ENCODE results near the gene PTPRK.

Gene PTPRK

DNA sequence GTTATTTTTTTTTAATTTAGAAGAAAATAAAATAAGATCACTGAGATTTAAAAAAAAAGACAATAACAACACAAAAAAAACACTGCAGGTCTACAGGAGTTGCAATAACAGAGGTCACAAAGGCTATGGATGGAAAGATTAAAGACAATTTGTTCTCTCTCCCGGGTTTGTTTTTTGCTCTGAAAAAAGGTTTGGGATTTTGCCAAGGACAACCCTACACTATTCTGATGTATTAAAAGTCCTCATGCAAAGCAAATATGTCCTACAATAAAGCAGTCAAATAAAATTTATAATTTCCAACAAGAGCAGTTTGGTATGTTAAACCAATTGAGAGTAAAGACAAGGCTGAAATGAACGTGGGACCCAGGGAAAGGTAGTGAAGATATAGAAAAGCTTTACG lies 55.6 kb downstream of the PTPRK start:
- POLR2A ChIA-PET: no interaction called here
- DNase-seq (ENCODE audit: extremely low spot score): no peak
- CTCF ChIA-PET: no interaction called here
- no peak for TF ChIP-seq CTCF (IDR thresholded peaks at IDR 0.05; ENCODE audit: control extremely low read depth, extremely low read depth, low read depth, missing control alignments)

- CTCF ChIA-PET: no interaction called here
- no peak for DNase-seq (ENCODE audit: extremely low spot score)
- POLR2A ChIA-PET: no interaction called here
- no peak for TF ChIP-seq CTCF (IDR thresholded peaks at IDR 0.05; ENCODE audit: control extremely low read depth, extremely low read depth, low read depth, missing control alignments)
These were observed 56.5 kb downstream of the PTPRK start for GRCh38 chr6:128463942-128464341.

DNA sequence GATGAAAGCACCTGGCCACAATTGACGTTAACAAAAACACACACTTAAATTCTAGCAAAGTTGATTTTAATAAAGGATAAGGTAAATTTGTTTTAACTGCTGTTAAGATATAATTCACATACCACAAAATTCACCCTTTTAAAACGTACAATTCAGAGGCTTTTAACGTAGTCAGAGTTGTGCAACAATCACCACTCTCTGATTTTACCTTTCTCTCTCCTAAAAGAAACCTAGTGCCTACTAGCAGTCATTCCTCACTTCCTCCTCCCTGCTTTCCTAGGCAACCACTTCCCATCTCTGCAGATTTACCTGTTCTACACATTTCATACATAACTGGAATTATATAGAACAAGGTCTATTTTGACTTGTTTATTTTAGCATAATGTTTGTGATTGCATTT lies 58.9 kb downstream of the PTPRK start:
- ChIA-PET CTCF (no interaction called here), POLR2A (no interaction called here)
- no peak for TF ChIP-seq CTCF (IDR thresholded peaks at IDR 0.05; ENCODE audit: control extremely low read depth, extremely low read depth, low read depth, missing control alignments)
- no peak for DNase-seq (ENCODE audit: extremely low spot score)

- no peak for DNase-seq (ENCODE audit: extremely low spot score)
- ChIA-PET POLR2A (no interaction called here), CTCF (no interaction called here)
- TF ChIP-seq CTCF (IDR thresholded peaks at IDR 0.05; ENCODE audit: control extremely low read depth, extremely low read depth, low read depth, missing control alignments): no peak
These were observed 63.7 kb downstream of the PTPRK start for GRCh38 chr6:128456510-128457230.

DNA sequence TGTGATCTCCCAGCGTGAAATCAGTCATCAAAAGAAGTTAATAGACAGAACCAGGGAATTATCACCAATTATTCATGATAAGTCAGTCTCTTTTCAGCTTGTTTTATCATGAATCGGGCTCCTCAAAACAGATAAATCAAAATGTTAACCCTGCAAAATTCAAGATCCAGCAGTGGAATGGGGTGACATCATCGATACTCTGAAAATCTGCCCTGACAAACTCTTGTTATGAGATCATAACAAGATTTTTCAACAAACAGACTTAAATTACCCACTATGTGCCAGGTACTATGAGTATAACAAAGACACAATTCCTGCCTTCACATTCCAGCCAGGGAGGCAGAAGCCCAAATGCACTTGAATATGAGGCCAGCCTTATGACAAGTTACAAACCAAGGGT lies 64.4 kb downstream of the PTPRK start:
- POLR2A ChIA-PET: no interaction called here
- TF ChIP-seq CTCF (IDR thresholded peaks at IDR 0.05; ENCODE audit: control extremely low read depth, extremely low read depth, low read depth, missing control alignments): no peak
- no peak for DNase-seq (ENCODE audit: extremely low spot score)
- CTCF ChIA-PET: no interaction called here

DNA sequence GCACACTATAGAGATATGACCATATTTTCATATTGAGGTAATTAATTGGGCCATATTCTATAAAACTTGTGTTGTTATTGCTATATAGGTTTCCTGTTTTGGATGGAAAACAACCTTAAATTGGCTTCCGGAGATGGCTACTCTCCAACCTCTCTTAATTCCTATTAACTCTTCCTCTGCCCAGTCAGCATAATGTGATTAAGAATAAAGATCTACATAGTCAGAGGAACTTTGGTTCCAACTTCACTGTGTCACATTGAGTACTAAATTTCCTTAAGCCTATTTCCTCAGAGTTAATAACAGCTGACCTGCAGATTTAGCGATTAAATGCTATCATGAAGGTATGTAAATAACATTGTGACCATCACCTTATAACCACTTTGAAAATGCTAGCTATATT lies 67.7 kb downstream of the PTPRK start:
- no peak for DNase-seq (ENCODE audit: extremely low spot score)
- CTCF ChIA-PET: no interaction called here
- no peak for TF ChIP-seq CTCF (IDR thresholded peaks at IDR 0.05; ENCODE audit: control extremely low read depth, extremely low read depth, low read depth, missing control alignments)
- POLR2A ChIA-PET: no interaction called here

Data from GM10248 (cell line).